Trophoblast cell (in vitro differentiated cells and primary cell): Measurements from ENCODE around the gene ELFN1.

Source experiments
- DNase-seq, 2 donors: peaks; one replicate each; pipeline ENCODE4 v3.0.0-alpha.2; 2016
- H2AFZ ChIP-seq: 2 replicates; pipeline ENCODE4 v1.6.1; 2013; ENCODE audit warnings: low read length, moderate library complexity, mild to moderate bottlenecking; ENCODE audit not compliant: insufficient read depth, poor library complexity
- H2AK5ac ChIP-seq: 2 replicates; pipeline ENCODE4 v1.6.1; 2013; ENCODE audit warnings: mild to moderate bottlenecking, low read length
- H2BK120ac ChIP-seq: 2 replicates; pipeline ENCODE4 v1.6.1; 2013; ENCODE audit warnings: low read length, mild to moderate bottlenecking, moderate library complexity; ENCODE audit not compliant: insufficient read depth, poor library complexity
- H2BK12ac ChIP-seq: 2 replicates; pipeline ENCODE4 v1.6.1; 2013; ENCODE audit warnings: mild to moderate bottlenecking, low read length, moderate library complexity
- H2BK5ac ChIP-seq: 2 replicates; pipeline ENCODE4 v1.6.1; 2013; ENCODE audit warnings: low read length, low read depth, moderate library complexity, mild to moderate bottlenecking; ENCODE audit not compliant: poor library complexity
- H3K14ac ChIP-seq: 2 replicates; pipeline ENCODE4 v1.6.1; 2013; ENCODE audit warnings: mild to moderate bottlenecking, low read length
- H3K18ac ChIP-seq: 2 replicates; pipeline ENCODE4 v1.6.1; 2013; ENCODE audit warnings: mild to moderate bottlenecking, low read length
- H3K23ac ChIP-seq: 2 replicates; pipeline ENCODE4 v1.6.1; 2013; ENCODE audit warnings: low read length
- H3K27ac ChIP-seq: 2 replicates; pipeline ENCODE4 v1.5.1; 2013; ENCODE audit warnings: low read depth, mild to moderate bottlenecking, inconsistent platforms, low read length, moderate library complexity
- H3K27me3 ChIP-seq: 2 replicates; pipeline ENCODE4 v1.6.1; 2013; ENCODE audit warnings: inconsistent platforms, mild to moderate bottlenecking, low read length, moderate library complexity; ENCODE audit not compliant: insufficient read depth
- H3K36me3 ChIP-seq, 2 experiments: 1 replicate in 1 of 2; 2 replicates in 1 of 2; pipeline ENCODE4 v1.6.1; 2013; ENCODE audit warnings: low read length in 2 of 2, mild to moderate bottlenecking in 2 of 2, moderate library complexity in 1 of 2; ENCODE audit not compliant: insufficient read depth in 2 of 2, control insufficient read depth in 1 of 2
- H3K4ac ChIP-seq: 2 replicates; pipeline ENCODE4 v1.6.1; 2013; ENCODE audit warnings: low read depth, mild to moderate bottlenecking, low read length, moderate library complexity
- H3K4me1 ChIP-seq, 2 experiments: 1 replicate in 1 of 2; 2 replicates in 1 of 2; pipeline ENCODE4 v1.6.1; 2013; ENCODE audit warnings: low read length in 2 of 2, mild to moderate bottlenecking in 2 of 2, moderate library complexity in 1 of 2; ENCODE audit not compliant: insufficient read depth in 2 of 2, control insufficient read depth in 1 of 2
- H3K4me2 ChIP-seq: 2 replicates; pipeline ENCODE4 v1.6.1; 2013; ENCODE audit warnings: inconsistent platforms, mild to moderate bottlenecking, low read length, moderate library complexity
- H3K4me3 ChIP-seq: 2 replicates; pipeline ENCODE4 v1.5.1; 2013; ENCODE audit warnings: mild to moderate bottlenecking, low read depth, low read length, inconsistent platforms
- H3K79me1 ChIP-seq: one replicate; pipeline ENCODE4 v1.6.1; 2013; ENCODE audit warnings: low read length
- H3K79me2 ChIP-seq: 2 replicates; pipeline ENCODE4 v1.6.1; 2013; ENCODE audit warnings: low read length, mild to moderate bottlenecking; ENCODE audit not compliant: control insufficient read depth, insufficient read depth, poor library complexity
- H3K9ac ChIP-seq: 2 replicates; pipeline ENCODE4 v1.6.1; 2013; ENCODE audit warnings: mild to moderate bottlenecking, low read length
- H3K9me3 ChIP-seq: 2 replicates; pipeline ENCODE4 v1.6.1; 2013; ENCODE audit warnings: low read depth, mild to moderate bottlenecking, control low read depth, inconsistent platforms, low read length; ENCODE audit not compliant: insufficient read depth
- H4K12ac ChIP-seq: 2 replicates; pipeline ENCODE4 v1.6.1; 2013; ENCODE audit warnings: low read depth, mild to moderate bottlenecking, low read length, moderate library complexity
- H4K8ac ChIP-seq: 2 replicates; pipeline ENCODE4 v1.6.1; 2013; ENCODE audit warnings: low read depth, mild to moderate bottlenecking, low read length, moderate library complexity
- H4K91ac ChIP-seq: one replicate; pipeline ENCODE4 v1.6.1; 2013; ENCODE audit warnings: low read depth, mild to moderate bottlenecking, low read length, moderate library complexity
- WGBS: extraction: QIAGEN DNeasy Blood & Tissue Kit; methylation state at CpG from one replicate; pipeline ENCODE4 v1.1.7; 2013; ENCODE audit warnings: missing lambda C conversion rate; ENCODE audit not compliant: insufficient read length, insufficient coverage; ENCODE audit errors: extremely low coverage; 5-methylcytosine and 5-hydroxymethylcytosine counted together

Gene ELFN1

DNA sequence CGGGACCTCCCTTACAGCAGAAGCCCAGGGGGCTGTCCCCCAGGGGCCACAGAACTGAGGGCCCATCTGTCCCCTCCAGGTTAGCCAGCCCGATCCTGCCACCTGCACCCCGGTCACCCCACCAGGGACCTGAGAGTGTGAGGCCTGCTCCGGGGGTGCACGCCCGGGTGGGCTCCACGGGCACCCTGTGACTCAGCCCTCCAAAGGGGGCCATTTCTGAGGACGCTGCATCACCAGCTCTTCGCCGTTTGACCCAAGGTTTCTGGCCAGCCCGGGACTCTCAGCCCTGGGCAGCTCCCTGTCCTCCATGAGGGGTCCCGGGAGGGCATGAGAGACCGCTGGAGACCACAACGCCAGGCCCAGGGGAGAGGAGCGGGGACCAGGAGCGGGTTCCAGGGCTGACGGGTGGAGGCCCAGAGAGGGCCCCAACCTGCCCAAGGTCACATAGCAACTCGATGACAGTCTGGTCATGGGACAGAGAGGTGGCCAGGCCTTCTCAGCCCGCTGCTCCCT, 79.3 kb downstream of the ELFN1 start:
- no peak overlapping the region for H2BK5ac ChIP-seq
- H3K79me1 ChIP-seq, result no peaks in the 10 kb centered on the region
- H3K23ac ChIP-seq, result no peak overlapping the region
- H2AK5ac ChIP-seq, result no peak overlapping the region
- no peak overlapping the region for H2AFZ ChIP-seq
- WGBS, result no CpG with 5 or more reads among the region's 19 CpGs
- no peaks in the 10 kb centered on the region for H3K79me2 ChIP-seq
- H3K4ac ChIP-seq, result no peak overlapping the region
- no peak overlapping the region for H4K12ac ChIP-seq
- H3K4me2 ChIP-seq, result no peak overlapping the region
- H4K91ac ChIP-seq, result no peak overlapping the region
- H3K4me3 ChIP-seq, result no peak overlapping the region
- no peak overlapping the region for H2BK120ac ChIP-seq
- H2BK12ac ChIP-seq, result no peak overlapping the region
- H4K8ac ChIP-seq, result no peak overlapping the region
- no peaks in the 10 kb centered on the region for H3K4me1 ChIP-seq
- no peaks in the 10 kb centered on the region for H3K27me3 ChIP-seq
- H3K18ac ChIP-seq, result no peak overlapping the region
- DNase-seq, result no peak
- H3K27ac ChIP-seq, result no peak overlapping the region
- no peak overlapping the region for H3K9ac ChIP-seq
- no peaks in the 10 kb centered on the region for H3K36me3 ChIP-seq
- no peak overlapping the region for H3K14ac ChIP-seq
- H3K9me3 ChIP-seq, result no peaks in the 10 kb centered on the region

DNA sequence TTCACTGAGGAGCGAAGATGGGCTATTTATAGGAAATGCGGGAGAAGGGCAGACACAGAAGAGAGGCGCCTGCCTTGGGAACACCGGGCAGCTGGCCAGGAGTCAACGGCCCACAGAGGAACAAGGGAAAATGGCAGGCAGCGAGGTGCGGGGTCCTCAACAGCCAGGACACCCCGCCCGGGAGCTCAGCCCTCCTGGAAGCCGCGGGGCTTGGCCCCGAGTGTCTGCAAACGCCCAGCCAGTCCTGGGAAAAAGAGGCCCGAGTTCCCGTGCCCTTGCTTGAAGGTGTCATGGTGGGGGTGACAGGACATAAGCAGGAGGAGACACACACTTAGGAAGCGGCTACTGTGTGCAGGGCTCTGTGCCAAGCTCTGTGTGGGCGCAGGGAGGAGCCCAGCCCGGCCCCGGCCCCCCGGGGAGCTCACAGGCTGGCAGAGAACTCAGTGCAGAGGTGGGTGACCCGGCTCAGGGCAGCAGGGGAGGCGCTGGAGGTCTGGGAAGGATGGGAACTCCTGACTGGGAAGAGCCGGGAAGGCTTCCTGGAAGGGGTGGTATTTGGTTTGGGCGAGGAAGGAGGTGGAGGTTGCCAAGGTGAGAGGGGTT, 79.9 kb downstream of the ELFN1 start:
- Histone ChIP-seq H4K91ac (no peak overlapping the region), H3K79me1 (no peaks in the 10 kb centered on the region), H2AK5ac (no peak overlapping the region), H3K4me3 (no peak overlapping the region), H4K12ac (no peak overlapping the region), H2AFZ (no peak overlapping the region), H2BK5ac (no peak overlapping the region), H3K79me2 (no peaks in the 10 kb centered on the region), H3K27ac (no peak overlapping the region), H3K14ac (no peak overlapping the region), H3K36me3 (no peaks in the 10 kb centered on the region), H3K4me1 (no peaks in the 10 kb centered on the region), H2BK12ac (no peak overlapping the region), H3K27me3 (no peaks in the 10 kb centered on the region), H3K23ac (no peak overlapping the region), H2BK120ac (no peak overlapping the region), H3K9ac (no peak overlapping the region), H3K9me3 (no peaks in the 10 kb centered on the region), H3K18ac (no peak overlapping the region), H4K8ac (no peak overlapping the region), H3K4me2 (no peak overlapping the region), H3K4ac (no peak overlapping the region)
- no CpG with 5 or more reads among the region's 24 CpGs for WGBS
- no peak for DNase-seq

DNA sequence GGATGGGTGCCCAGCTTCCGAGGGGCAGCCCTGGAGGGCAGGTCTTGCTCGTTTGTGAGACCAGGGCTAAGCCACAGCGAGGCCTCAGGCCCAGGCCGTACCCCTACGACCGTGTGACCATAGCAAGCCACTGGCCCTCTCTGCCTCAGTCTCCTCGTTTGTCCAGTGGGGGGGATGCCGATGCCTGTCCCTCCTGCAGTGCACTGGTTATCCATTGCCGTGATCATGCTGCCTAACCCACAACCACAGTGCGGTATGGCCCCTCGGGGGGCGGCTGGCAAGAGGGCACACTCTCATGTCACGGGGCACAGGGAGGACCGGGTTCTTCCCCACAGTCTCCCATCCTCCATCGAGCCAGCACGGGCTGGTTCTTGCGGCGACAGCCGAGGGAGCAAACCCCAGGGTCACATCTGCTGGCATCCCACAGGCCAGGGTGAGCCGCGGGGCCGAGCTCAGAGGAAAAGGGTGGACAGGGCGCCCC, 80.5 kb downstream of the ELFN1 start:
- WGBS, result no CpG with 5 or more reads among the region's 23 CpGs
- H2BK12ac ChIP-seq, result no peak overlapping the region
- no peak overlapping the region for H3K23ac ChIP-seq
- DNase-seq, result no peak
- no peaks in the 10 kb centered on the region for H3K36me3 ChIP-seq
- no peak overlapping the region for H3K9ac ChIP-seq
- H2BK5ac ChIP-seq, result no peak overlapping the region
- H3K79me2 ChIP-seq, result no peaks in the 10 kb centered on the region
- H3K9me3 ChIP-seq, result no peaks in the 10 kb centered on the region
- H3K4me1 ChIP-seq, result no peaks in the 10 kb centered on the region
- no peak overlapping the region for H3K4ac ChIP-seq
- H3K79me1 ChIP-seq, result no peaks in the 10 kb centered on the region
- H3K4me2 ChIP-seq, result no peak overlapping the region
- no peak overlapping the region for H2AK5ac ChIP-seq
- H2AFZ ChIP-seq, result no peak overlapping the region
- no peak overlapping the region for H2BK120ac ChIP-seq
- no peak overlapping the region for H3K4me3 ChIP-seq
- no peak overlapping the region for H4K12ac ChIP-seq
- H3K18ac ChIP-seq, result no peak overlapping the region
- no peak overlapping the region for H4K91ac ChIP-seq
- H3K27me3 ChIP-seq, result no peaks in the 10 kb centered on the region
- no peak overlapping the region for H4K8ac ChIP-seq
- no peak overlapping the region for H3K27ac ChIP-seq
- H3K14ac ChIP-seq, result no peak overlapping the region

DNA sequence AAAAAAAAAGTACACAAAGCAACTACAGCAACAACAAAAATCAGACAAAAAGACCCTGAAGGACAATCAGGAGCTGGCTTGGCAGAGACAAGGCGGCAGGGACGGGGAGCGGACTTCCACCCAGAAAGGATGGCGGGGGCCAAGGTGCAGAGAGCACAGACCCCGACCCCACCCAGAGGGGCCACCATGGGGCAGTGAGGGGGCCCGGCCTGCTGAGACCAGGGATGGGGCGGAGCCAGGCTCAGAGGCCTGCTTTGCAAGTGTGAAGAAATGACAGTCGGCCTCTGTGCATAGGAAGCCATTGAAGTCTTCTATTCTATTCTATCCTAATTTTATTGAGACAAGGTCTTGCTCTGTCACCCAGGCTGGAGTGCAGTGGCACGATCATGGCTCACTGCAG, 82.0 kb downstream of the ELFN1 start:
- Histone ChIP-seq H3K14ac (no peak overlapping the region), H3K79me1 (no peaks in the 10 kb centered on the region), H3K36me3 (no peaks in the 10 kb centered on the region), H3K9me3 (no peaks in the 10 kb centered on the region), H3K27ac (no peak overlapping the region), H2AFZ (no peak overlapping the region), H3K4me2 (no peak overlapping the region), H2BK5ac (no peak overlapping the region), H3K4me1 (no peaks in the 10 kb centered on the region), H3K9ac (no peak overlapping the region), H4K91ac (no peak overlapping the region), H2AK5ac (no peak overlapping the region), H3K79me2 (no peaks in the 10 kb centered on the region), H4K8ac (no peak overlapping the region), H3K4ac (no peak overlapping the region), H3K18ac (no peak overlapping the region), H3K23ac (no peak overlapping the region), H3K4me3 (no peak overlapping the region), H3K27me3 (no peaks in the 10 kb centered on the region), H4K12ac (no peak overlapping the region), H2BK120ac (no peak overlapping the region), H2BK12ac (no peak overlapping the region)
- DNase-seq, result no peak
- no CpG with 5 or more reads among the region's 9 CpGs for WGBS
